Measurements from ENCODE around the gene PPP1R1C. TPM values are rescaled to one million over a fixed set of nuclear protein-coding genes. Genes with fewer than 3 reads are reported as not detected.

The PPP1R1C gene
- total RNA-seq, 1 donor from 2014 or later = 1.7 TPM

- Mint-ChIP-seq H3K36me3 (ENCODE audit: low read depth) (peaks cover 5% of the 10 kb centered on the region), H3K27me3 (ENCODE audit: low read depth) (no peaks in the 10 kb centered on the region), H3K4me1 (peaks cover 31% of the 10 kb centered on the region), H3K27ac (ENCODE audit: unreplicated experiment) (no peak overlapping the region), H3K4me3 (no peak overlapping the region), H3K9me3 (peaks cover 17% of the 10 kb centered on the region)
- DNase-seq (ENCODE audit: low read depth, low spot score) = no peak
- TF ChIP-seq CTCF (conservative IDR thresholded peaks at IDR 0.05) = no peak
These were observed 39.1 kb upstream of the PPP1R1C start for GRCh38 chr2:181946444-181947127.

- Mint-ChIP-seq H3K4me3 (no peak overlapping the region), H3K36me3 (ENCODE audit: low read depth) (peaks cover 5% of the 10 kb centered on the region), H3K27ac (ENCODE audit: unreplicated experiment) (no peak overlapping the region), H3K27me3 (ENCODE audit: low read depth) (no peaks in the 10 kb centered on the region), H3K4me1 (peaks cover 31% of the 10 kb centered on the region), H3K9me3 (peaks cover 13% of the 10 kb centered on the region)
- TF ChIP-seq CTCF (conservative IDR thresholded peaks at IDR 0.05) = no peak
- no peak for DNase-seq (ENCODE audit: low read depth, low spot score)
These were observed 38.4 kb upstream of the PPP1R1C start for GRCh38 chr2:181947273-181947672.

GRCh38 chr2:181948227-181948626 lies 37.4 kb upstream of the PPP1R1C start:
- peaks cover 8% of the 10 kb centered on the region for H3K9me3 Mint-ChIP-seq
- DNase-seq (ENCODE audit: low read depth, low spot score) = no peak
- no peak for TF ChIP-seq CTCF (conservative IDR thresholded peaks at IDR 0.05)
- H3K36me3 Mint-ChIP-seq (ENCODE audit: low read depth) = peaks cover 5% of the 10 kb centered on the region
- H3K4me1 Mint-ChIP-seq = peaks cover 25% of the 10 kb centered on the region
- H3K27me3 Mint-ChIP-seq (ENCODE audit: low read depth) = no peaks in the 10 kb centered on the region
- no peak overlapping the region for H3K4me3 Mint-ChIP-seq
- H3K27ac Mint-ChIP-seq (ENCODE audit: unreplicated experiment) = no peak overlapping the region

- Mint-ChIP-seq H3K36me3 (ENCODE audit: low read depth) (peaks cover 5% of the 10 kb centered on the region), H3K27me3 (ENCODE audit: low read depth) (no peaks in the 10 kb centered on the region), H3K4me1 (peaks cover 26% of the 10 kb centered on the region), H3K4me3 (no peak overlapping the region), H3K27ac (ENCODE audit: unreplicated experiment) (no peak overlapping the region), H3K9me3 (peaks cover 8% of the 10 kb centered on the region)
- DNase-seq (ENCODE audit: low read depth, low spot score) = no peak
- no peak for TF ChIP-seq CTCF (conservative IDR thresholded peaks at IDR 0.05)
These were observed 36.6 kb upstream of the PPP1R1C start for GRCh38 chr2:181949047-181949446.

GRCh38 chr2:181952404-181953226 lies 33.0 kb upstream of the PPP1R1C start:
- no peak for TF ChIP-seq CTCF (conservative IDR thresholded peaks at IDR 0.05)
- Mint-ChIP-seq H3K27ac (ENCODE audit: unreplicated experiment) (no peak overlapping the region), H3K4me3 (peak overlapping the region; percentile 61), H3K4me1 (peaks cover 20% of the 10 kb centered on the region), H3K9me3 (peaks cover 6% of the 10 kb centered on the region), H3K27me3 (ENCODE audit: low read depth) (no peaks in the 10 kb centered on the region), H3K36me3 (ENCODE audit: low read depth) (peaks cover 3% of the 10 kb centered on the region)
- DNase-seq (ENCODE audit: low read depth, low spot score) = no peak
